NT2/D1 (cell line): Measurements from ENCODE around the gene SLC7A10.

ENCODE experiments used
- DNase-seq: peaks from one replicate; pipeline ENCODE4 v3.0.0-alpha.2; 2011; ENCODE audit warnings: low read depth, low spot score
- H3K27me3 ChIP-seq: 2 replicates; pipeline ENCODE4 v1.6.0; 2011; ENCODE audit warnings: mild to moderate bottlenecking; ENCODE audit not compliant: insufficient read length, insufficient read depth
- H3K36me3 ChIP-seq: 2 replicates; pipeline ENCODE4 v1.6.1; 2011; ENCODE audit warnings: mild to moderate bottlenecking, low read length, mixed read lengths; ENCODE audit not compliant: insufficient read depth, insufficient read length
- H3K4me1 ChIP-seq: 2 replicates; pipeline ENCODE4 v1.5.1; 2011; ENCODE audit not compliant: insufficient read depth, insufficient read length
- H3K4me3 ChIP-seq: 2 replicates; pipeline ENCODE4 v1.5.1; 2011; ENCODE audit warnings: low read depth; ENCODE audit not compliant: insufficient read length
- H3K9ac ChIP-seq: 2 replicates; pipeline ENCODE4 v1.6.0; 2011; ENCODE audit warnings: low read depth; ENCODE audit not compliant: insufficient read length
- H3K9me3 ChIP-seq: 2 replicates; pipeline ENCODE4 v1.5.1; 2011; ENCODE audit warnings: mild to moderate bottlenecking, low read length; ENCODE audit not compliant: insufficient read depth
- SUZ12 ChIP-seq: IDR thresholded peaks from 2 replicates; pipeline ENCODE4 v1.6.1; 2011; ENCODE audit not compliant: insufficient read length, insufficient read depth; ENCODE audit errors: extremely low read depth
- YY1 ChIP-seq: IDR thresholded peaks from 2 replicates; pipeline ENCODE4 v1.6.1; 2011; ENCODE audit not compliant: insufficient read length, insufficient read depth
- ZNF274 ChIP-seq: IDR thresholded peaks from 2 replicates; pipeline ENCODE4 v1.6.1; 2011; ENCODE audit warnings: mild to moderate bottlenecking, low read depth, low read length

The SLC7A10 gene

DNA sequence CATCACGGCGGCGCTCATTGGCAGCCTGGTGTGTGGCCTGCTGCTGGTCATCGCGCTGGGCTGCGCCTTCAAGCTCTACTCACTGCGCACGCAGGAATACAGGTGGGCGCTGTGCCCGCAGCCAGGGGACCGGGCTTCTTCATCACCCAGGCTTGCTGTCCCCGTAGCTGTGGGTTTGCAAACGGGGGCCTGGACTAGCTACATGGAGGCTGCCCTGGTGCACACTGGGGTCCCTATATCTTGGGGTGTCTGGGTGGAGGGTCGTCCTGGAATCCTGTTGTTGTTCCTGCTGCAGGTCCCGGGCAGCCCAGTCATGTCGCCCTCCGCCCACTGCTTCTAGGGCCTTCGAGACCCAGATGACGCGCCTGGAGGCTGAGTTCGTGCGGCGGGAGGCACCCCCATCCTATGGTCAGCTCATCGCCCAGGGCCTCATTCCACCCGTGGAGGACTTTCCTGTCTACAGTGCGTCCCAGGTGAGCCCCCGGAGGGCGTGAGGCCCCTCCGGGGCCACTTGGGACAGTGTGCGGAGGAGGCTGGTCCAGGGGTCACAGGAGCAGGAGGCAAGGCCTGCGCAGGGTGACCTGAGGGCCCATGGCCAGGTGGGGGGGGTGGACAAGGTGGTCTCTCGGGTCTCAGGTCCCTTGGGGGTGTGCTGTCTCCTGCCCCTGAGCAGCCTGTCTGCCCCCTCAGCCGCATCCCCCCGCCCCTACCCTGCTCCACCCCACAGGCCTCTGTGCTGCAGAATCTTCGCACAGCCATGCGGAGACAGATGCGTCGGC, 19.2 kb downstream of the SLC7A10 start:
- Histone ChIP-seq H3K36me3 (peaks cover 50% of the 10 kb centered on the region), H3K27me3 (no peaks in the 10 kb centered on the region), H3K9me3 (no peaks in the 10 kb centered on the region), H3K4me3 (no peak overlapping the region), H3K9ac (no peak overlapping the region), H3K4me1 (no peaks in the 10 kb centered on the region)
- no peak for DNase-seq
- TF ChIP-seq ZNF274 (no peak), SUZ12 (no peak), YY1 (no peak)

DNA sequence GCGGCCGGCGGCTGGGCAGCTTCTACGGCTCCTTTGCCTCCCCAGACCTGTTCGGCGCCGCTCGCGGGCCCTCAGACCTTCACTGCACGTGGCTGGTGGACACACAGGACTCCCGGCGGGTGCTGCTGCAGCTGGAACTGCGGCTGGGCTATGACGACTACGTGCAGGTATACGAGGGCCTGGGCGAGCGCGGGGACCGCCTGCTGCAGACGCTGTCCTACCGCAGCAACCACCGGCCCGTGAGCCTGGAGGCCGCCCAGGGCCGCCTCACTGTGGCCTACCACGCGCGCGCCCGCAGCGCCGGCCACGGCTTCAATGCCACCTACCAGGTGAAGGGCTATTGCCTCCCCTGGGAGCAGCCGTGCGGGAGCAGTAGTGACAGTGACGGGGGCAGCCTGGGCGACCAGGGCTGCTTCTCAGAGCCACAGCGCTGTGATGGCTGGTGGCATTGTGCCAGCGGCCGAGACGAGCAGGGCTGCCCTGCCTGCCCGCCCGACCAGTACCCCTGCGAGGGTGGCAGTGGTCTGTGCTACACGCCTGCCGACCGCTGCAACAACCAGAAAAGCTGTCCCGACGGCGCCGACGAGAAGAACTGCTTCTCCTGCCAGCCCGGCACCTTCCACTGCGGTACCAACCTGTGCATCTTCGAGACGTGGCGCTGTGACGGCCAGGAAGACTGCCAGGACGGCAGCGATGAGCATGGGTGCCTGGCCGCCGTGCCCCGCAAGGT, 20.0 kb downstream of the SLC7A10 start:
- no peak for DNase-seq
- H3K4me1 ChIP-seq = no peaks in the 10 kb centered on the region
- TF ChIP-seq SUZ12 (no peak), ZNF274 (no peak), YY1 (no peak)
- peaks cover 47% of the 10 kb centered on the region for H3K36me3 ChIP-seq
- H3K9ac ChIP-seq = no peak overlapping the region
- no peaks in the 10 kb centered on the region for H3K9me3 ChIP-seq
- no peak overlapping the region for H3K4me3 ChIP-seq
- H3K27me3 ChIP-seq = no peaks in the 10 kb centered on the region

DNA sequence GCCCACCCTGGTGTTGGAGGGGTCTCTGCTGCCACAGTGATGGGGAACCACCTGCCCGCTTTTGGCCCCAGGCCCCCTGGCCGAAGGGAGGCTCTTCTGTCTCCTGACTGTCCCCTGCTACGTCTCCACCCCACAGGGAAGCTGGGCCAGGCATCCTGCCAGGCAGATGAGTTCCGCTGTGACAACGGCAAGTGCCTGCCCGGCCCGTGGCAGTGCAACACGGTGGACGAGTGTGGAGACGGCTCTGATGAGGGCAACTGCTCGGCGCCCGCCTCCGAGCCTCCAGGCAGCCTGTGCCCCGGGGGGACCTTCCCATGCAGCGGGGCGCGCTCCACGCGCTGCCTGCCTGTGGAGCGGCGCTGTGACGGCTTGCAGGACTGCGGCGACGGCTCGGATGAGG, 20.5 kb downstream of the SLC7A10 start:
- H3K36me3 ChIP-seq = peaks cover 45% of the 10 kb centered on the region
- TF ChIP-seq YY1 (no peak), ZNF274 (no peak), SUZ12 (no peak)
- no peaks in the 10 kb centered on the region for H3K4me1 ChIP-seq
- H3K4me3 ChIP-seq = no peak overlapping the region
- no peaks in the 10 kb centered on the region for H3K9me3 ChIP-seq
- H3K9ac ChIP-seq = no peak overlapping the region
- DNase-seq = no peak
- no peaks in the 10 kb centered on the region for H3K27me3 ChIP-seq

DNA sequence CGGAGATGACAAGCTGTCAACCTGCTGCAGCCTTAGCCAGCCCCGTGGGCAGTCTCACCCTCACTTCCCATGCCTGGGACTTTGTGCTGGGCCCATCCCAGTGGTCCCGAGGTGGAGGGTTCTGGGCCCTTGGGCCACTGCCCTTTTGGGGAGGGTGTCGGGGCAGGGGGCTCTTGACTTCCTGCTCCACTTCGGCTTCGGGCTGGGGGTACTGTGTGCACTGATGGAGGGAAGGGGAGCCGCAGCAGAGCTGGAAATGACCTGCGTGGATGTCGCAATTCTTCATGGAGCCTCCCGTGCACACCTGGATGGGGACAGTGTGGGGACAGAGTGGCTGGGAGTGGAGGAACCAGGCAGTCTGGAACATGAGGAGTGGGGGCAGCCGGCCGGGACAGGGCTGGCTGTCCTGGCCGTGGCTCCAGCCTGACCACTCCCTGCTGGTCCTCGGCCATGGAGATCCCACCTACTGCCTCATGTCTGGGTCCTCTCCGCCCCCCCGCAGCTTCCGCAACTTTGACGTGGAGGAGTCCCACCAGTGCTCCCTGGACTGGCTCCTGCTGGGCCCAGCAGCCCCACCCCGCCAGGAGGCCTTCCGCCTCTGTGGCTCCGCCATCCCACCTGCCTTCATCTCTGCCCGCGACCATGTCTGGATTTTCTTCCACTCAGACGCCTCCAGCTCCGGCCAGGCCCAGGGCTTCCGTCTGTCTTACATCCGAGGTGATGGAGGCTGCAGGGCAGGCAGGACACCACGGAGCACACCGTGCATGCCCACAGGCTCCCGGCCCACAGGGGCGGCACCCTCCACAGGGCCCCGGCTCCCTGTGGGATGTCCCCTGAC, 21.3 kb downstream of the SLC7A10 start:
- DNase-seq = no peak
- Histone ChIP-seq H3K27me3 (no peaks in the 10 kb centered on the region), H3K9ac (no peak overlapping the region), H3K4me1 (no peaks in the 10 kb centered on the region), H3K4me3 (no peak overlapping the region), H3K9me3 (no peaks in the 10 kb centered on the region), H3K36me3 (peaks cover 45% of the 10 kb centered on the region)
- no peak for TF ChIP-seq YY1
- TF ChIP-seq ZNF274 = no peak
- TF ChIP-seq SUZ12 = no peak

DNA sequence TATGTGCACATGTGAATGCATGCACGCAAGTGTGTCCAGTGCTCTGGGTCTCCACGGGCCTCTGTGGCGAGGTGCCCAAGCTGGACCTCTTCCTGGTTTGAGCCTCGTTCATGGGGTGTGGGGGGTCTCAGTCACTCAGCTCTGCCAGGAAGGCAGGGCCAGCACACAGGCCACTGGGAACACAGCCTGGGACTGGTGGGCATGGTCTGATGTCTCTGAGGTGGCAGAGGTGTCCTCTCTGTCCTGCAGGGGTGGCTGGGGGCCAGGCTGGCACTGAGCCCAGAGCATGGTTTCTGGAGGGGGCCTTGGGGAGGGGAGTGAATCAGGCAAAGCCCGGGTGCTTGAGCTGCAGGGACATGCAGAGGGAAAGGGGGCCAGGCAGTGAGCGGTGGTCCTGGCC, 22.1 kb downstream of the SLC7A10 start:
- H3K4me3 ChIP-seq = no peak overlapping the region
- H3K27me3 ChIP-seq = no peaks in the 10 kb centered on the region
- peaks cover 48% of the 10 kb centered on the region for H3K36me3 ChIP-seq
- no peaks in the 10 kb centered on the region for H3K9me3 ChIP-seq
- no peak overlapping the region for H3K9ac ChIP-seq
- TF ChIP-seq SUZ12 (no peak), YY1 (no peak), ZNF274 (no peak)
- no peaks in the 10 kb centered on the region for H3K4me1 ChIP-seq
- no peak for DNase-seq

DNA sequence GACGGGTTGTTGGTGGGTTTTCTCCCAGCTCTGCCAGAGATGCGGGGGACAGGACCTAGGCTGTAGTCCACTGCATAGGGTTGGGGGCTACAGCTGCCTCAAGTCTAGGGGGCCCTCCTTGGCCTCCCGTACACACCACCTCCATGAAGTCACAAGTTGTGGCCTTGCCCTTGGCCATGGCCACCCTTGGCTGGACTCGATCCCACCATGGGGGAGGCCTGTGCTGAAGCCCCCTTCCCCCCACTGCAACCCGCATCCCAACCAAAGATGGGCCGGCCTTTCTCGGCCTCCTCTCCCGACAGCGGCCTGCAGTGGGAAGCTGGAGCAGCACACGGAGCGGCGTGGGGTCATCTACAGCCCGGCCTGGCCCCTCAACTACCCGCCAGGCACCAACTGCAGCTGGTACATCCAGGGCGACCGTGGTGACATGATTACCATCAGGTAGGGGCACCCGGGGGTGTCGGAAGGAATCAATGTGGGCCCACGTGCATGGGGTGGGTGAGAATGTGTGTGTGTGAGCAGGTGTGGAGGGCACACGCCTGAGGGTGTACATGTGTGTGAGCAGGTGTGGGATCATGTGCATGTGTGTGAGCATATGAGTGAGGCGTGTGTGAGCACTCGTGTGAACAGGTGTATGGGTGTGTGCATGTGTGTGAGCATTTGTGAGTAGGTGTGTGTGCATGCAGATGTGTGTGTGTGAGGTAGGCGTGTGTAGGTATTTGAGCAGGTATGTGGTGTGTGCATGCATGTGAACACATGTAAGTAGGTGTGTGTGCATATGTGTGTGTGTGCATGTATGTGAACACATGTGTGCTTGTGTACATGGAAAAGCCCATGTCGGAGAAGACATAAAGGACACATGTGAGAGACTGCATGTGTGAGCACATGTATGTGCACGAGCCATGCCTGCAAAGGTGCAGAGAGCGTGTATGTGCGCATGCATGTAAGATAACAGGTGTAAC, 22.8 kb downstream of the SLC7A10 start:
- Histone ChIP-seq H3K9ac (no peak overlapping the region), H3K27me3 (no peaks in the 10 kb centered on the region), H3K9me3 (no peaks in the 10 kb centered on the region), H3K36me3 (peaks cover 50% of the 10 kb centered on the region), H3K4me3 (no peak overlapping the region), H3K4me1 (no peaks in the 10 kb centered on the region)
- DNase-seq = no peak
- TF ChIP-seq ZNF274 (no peak), YY1 (no peak), SUZ12 (no peak)
